GOT3 (cell line): ENCODE results near the gene ALDH1A1.

ENCODE experiments used
- DNase-seq: peaks from one replicate; lab custom pipeline; 2025; ENCODE audit warnings: mixed read lengths; lab: John Stamatoyannopoulos, UW

The ALDH1A1 gene

GRCh38 chr9:72855890-72856523, 96.8 kb downstream of the ALDH1A1 start:
- no peak for DNase-seq

- no peak for DNase-seq
Measured at GRCh38 chr9:72855321-72855720, 97.5 kb downstream of the ALDH1A1 start.
